GM18511 (cell line): ENCODE measurements around the gene MEX3D.

ENCODE experiments used
- ATAC-seq: cut with Tn5 transposase; IDR thresholded peaks from one replicate; pipeline ENCODE4 v1.9.1; 2021; ENCODE audit warnings: mild to moderate bottlenecking, moderate library complexity; ENCODE audit not compliant: unreplicated experiment

MEX3D gene

DNA sequence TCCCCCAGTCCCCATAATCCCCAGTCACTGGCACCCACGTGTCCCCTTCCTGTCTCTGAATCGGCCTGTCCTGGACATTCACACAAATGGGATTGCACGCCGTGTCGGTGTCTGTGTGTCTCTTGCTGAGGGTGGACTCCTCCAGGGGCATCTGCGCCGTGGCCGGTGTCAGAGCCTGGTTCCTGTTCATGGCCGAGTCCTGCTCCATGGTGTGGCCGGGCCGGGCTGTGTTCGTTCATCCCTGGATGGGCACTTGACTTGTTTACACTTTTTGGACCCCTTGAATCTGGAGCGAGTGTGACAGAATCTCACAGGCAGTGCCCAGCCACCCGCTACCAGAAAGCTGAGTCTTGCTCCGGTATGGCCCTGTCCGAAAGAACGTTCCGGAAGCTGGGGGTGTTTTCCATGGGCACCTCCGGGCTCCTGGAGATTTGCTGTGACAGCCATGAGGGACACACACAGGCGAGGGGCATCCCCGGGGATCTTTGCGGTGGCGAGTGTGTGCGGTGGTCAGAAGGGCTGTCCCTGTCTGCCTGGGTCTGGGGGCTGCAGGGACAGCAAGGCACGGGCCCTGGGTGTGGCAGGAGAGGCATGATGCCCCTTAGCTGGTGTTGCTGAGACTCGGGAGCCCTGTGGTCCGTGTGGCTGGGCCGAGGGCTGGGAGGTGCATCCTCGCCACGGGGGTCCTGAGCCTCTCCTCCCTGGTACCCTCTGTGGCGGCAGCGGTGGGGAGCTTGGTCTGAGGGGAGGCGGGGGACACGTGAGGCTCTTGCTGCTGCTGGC lies 6.4 kb upstream of the MEX3D start:
- no peak for ATAC-seq

DNA sequence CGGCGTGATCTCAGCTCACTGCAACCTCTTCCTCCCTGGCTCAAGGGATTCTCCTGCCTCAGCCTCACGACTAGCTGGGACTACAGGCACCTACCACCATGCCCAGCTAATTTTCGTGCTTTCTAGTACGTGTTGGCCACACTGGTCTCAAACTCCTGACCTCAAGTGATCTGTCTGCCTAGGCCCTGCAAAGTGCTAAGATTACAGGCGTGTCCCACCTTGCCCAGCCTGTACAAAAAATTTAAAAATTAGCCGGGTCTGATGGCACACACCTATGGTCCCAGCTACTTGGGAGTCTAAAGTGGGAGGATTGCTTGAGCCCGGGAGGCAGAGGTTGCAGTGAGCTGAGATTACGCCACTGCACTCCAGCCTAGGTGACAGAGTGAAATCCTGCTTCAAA lies 4.7 kb upstream of the MEX3D start:
- no peak for ATAC-seq

DNA sequence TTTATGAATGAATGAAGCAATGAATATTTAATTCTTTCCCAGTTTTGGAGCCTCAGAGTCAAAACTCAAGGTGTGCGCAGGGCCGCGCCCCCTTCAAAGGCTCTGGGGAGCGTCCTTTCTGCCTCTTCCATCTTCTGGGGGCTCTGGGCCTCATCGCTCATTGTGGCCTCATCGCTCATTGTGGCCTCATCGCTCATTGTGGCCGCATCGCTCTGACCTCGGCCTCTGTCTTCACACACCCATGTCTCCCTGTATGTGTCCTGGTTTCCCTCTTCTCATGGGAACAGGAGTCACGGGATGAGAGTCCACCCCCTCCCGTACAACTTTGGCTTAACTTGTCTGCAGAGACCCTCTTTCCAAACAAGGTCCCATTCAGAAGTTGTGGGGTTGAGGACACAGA lies 3.2 kb upstream of the MEX3D start:
- no peak for ATAC-seq

DNA sequence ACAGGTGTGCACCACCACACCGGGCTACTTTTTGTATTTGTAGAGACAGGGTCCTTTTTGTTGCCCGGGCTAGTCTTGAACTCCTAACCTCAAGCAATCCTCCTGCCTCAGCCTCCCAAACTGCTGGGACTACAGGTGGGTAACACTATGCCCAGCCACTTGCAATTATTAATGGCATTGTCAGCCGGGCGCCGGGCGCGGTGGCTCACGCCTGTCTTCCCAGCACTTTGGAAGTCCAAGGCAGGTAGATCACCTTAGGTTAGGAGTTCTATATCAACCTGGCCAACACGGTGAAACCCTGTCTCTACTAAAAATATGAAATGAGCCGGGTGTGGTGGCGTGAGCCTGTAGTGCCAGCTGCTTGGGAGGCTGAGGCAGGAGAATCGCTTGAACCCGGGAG lies 2.7 kb upstream of the MEX3D start:
- no peak for ATAC-seq

DNA sequence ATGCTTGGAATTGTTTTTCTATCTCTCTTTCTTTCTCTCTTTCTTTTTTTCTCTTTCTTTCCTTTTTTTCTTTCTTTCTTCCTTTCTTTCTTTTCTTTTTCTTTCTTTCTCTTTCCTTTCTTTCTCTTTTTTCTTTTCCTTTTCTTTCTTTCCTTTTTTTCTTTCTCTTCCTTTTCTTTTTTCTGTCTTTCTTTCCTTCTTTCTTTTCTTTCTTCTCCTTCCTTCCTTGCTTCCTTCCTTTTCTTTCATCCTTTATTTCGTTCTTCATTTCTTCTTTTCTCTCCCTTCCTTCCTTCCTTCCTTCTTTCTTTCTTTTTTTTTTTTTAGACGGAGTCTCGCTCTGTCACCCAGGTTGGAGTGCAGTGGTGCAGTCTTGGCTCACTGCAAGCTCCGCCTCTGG lies 1.9 kb upstream of the MEX3D start:
- no peak for ATAC-seq

DNA sequence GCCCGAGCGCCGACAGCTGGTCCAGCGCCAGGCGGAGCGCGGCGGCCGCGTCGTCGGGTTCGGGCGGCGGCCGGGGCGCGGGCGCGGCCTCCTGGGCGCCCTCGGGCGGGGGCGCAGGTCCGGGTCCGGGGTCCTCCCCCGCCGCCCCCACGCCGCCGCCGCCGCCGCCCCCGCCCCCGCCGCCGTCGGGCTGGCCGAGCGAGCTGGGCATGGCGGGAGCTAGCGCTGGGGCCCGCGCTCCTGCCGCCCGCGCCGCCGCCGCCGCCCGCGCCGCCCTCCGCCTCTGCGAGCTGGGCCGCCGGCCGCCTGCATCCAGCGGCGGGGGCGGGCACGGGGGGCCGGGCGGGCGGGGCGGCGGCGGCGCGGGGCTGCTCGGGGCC lies 287 bp downstream of the MEX3D start:
- ATAC-seq = no peak

DNA sequence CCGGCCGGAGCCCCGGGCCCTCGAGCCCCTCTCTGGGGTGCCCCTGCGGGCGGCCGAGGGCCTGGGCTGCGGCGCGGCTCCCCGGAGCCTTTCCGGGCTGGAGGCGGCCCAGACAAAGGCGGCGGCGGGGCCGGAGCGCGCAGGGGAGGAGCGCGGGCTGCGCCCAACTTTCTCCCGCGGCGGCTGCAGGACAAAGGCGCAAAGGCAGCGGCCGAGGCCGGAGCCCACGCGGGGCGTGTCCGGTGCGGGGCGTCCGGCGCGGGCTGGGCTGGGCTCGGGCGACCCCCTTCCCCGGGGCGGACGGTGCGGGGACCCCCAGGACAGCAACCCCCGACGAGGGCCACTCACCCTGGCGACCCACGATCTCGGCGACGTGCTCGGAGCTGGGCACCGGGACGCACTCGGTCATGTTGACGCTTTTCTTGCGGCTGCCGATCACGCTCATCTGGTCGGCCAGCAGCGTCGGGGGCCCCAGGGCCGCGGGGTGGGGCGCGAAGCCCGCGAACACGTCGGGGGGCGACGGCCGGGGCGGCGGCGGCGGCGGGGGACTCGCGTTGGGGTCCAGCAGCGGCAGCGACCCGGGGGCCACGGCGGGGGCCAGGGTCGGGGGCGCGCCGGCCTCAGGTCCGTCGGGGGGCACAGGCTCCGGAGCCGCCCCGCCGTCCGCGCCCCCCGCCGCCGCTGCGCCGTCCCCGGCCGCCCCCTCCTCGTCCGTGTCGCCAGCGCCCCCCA lies 843 bp downstream of the MEX3D start:
- ATAC-seq = no peak

DNA sequence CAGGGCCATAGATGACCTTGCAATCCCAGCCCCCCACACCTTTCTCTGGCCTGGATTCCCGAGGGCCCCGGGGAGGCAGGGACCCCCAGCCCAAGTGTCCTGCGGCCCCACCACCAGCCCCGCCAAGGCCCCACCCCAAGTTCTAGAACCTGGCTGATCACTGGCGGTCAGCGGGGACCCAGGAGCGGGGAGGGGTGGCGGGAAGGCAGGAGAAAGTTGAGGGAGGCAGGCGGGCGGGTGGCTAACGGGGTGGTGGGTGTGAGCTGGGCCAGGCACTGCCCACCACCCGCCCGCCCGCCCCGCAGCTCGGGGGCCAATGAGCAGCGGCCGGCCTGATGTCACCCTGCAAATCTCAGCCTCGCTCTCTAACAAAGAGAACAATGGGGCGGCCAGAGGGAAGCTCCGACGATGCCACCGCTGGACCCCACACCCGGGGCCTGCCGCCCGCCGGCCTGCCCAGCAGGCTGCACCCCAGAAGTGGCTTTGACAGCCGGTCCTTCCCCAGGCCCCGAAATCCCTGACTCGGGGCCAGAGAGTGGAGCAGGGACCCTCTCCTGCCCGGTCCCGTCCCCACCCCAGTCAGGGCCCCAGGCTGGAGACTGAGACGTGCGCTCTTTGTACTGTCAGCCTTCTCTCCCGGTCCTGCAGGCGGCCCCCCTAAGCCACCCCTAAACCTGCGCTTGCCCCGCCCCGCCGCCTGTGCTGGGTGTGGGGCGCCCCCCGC lies 1.6 kb downstream of the MEX3D start:
- ATAC-seq = no peak

DNA sequence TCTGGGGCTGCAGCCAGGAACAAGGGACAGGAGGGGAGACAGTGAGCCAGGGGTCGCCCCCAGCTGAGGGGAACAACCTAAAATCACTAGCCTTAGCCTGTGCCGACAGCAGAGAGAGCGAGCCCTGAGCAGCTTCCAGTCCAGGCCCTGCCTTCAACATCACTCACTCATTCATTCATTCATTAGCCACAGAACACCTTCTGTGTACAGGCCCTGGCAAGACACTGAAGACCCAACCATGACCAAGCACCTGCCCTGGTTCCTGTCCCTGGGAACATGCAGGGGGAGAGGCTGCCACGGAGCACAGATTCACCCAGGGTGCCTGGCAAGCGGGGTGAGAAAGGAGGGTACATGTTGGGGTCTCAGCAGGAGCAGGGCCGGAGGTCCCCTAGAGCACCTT lies 4.9 kb downstream of the MEX3D start:
- no peak for ATAC-seq

DNA sequence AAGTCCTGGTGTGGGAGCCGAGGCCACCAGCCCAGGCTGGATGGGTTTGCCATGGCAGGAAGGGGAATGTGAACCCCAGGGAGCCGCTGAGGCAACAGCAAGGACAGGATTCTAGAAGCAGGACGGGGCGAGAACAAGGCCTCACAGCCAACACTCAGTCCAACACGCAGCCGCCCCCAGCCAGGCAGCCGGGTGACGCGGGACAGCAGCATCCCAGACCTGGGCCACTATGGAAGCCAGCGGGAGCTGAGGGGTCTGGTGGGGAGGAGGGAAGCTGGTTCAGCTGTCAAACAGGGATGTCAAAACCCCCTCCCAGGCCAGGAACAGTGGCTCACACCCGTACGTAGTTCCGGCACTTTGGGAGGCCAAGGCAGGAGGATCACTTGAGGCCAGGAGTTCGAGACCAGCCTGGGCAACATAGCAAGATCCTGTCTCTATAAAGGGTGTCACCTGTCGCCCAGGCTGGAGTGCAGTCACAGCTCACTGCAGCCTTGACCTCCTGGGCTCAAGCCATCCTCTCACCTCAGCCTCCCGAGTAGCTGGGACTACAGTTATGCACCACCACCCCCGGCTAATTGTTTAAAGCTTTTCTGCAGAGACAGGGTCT lies 6.8 kb downstream of the MEX3D start:
- no peak for ATAC-seq

DNA sequence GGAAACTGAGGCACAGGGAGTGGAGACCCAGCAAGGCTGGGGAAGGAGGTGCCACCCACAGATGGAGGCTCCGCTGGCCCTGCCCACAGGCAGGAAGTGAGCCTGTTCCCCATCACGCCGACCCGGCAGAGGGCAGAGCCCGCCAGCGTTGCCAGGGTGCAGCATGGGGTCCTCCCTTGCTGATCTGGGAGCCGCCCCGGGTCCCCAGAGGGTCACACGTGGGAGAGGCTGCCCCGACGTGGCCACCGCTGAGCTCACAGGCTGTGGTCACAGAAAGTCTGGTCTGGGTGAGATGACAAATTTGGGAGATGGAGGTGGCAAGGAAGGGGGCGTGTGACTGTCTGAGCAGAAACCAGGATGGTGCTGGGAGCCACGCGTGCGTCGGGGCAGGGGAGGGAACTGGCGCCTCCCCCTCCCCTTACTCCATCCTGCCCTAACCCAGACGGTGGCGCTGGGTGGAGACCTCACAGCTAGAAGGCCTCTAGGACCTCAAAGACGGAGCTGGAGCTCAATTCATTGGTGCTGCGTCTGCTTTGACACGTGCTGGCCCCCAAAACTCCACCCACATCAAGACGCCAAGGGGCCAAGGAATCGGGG lies 7.7 kb downstream of the MEX3D start:
- no peak for ATAC-seq

DNA sequence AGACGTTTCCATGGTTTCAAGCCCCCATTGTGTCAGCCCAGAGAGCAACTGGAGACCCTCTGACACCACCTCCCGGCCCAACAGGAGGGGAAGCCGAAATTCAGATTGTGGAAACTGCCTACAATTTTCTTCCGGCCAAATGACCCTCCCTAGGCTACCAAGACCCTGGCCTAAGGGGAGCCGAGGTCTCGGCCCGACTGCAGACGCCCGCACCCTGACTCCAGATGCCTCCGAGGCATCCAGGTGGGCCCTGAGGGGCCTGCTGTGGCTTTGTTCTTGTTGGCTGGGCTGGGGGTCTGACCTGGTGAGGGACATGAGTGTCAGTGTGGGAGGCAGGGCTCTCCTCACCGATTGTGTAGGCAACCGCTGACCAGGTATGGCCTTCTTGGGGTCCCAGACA lies 9.6 kb downstream of the MEX3D start:
- no peak for ATAC-seq

DNA sequence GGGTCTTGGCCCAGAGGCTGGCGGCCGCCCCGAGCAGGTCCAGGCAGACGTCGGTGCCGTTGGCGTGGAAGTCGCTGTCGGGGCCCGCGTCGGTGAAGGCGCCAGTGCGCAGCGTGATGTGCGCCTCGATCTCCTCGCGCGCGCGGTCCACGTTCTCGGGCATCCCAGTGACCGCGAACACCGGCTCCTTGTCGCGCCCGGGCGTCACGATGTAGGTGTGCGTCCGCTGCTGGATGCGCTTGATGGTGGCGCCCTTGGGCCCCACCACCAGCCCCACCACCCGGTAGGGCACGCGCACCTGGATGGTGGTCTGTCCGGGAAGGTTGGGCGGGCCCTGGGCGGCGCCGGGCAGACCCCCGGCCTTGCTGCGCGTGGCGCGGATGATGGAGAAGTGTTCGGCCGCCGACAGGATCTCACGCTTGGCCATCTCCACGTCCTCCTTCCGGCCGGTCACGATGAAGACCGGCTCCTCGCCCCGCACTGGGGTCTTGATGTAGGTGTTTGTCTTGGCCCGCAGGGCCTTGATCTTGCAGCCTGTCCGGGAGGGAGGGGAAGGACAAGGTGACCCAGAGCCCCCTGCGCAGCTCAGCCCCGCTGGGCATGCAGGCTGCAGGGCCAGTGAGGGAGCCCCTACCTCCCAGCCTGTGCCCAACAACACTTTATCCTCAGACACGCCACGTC lies 11.6 kb downstream of the MEX3D start:
- no peak for ATAC-seq

DNA sequence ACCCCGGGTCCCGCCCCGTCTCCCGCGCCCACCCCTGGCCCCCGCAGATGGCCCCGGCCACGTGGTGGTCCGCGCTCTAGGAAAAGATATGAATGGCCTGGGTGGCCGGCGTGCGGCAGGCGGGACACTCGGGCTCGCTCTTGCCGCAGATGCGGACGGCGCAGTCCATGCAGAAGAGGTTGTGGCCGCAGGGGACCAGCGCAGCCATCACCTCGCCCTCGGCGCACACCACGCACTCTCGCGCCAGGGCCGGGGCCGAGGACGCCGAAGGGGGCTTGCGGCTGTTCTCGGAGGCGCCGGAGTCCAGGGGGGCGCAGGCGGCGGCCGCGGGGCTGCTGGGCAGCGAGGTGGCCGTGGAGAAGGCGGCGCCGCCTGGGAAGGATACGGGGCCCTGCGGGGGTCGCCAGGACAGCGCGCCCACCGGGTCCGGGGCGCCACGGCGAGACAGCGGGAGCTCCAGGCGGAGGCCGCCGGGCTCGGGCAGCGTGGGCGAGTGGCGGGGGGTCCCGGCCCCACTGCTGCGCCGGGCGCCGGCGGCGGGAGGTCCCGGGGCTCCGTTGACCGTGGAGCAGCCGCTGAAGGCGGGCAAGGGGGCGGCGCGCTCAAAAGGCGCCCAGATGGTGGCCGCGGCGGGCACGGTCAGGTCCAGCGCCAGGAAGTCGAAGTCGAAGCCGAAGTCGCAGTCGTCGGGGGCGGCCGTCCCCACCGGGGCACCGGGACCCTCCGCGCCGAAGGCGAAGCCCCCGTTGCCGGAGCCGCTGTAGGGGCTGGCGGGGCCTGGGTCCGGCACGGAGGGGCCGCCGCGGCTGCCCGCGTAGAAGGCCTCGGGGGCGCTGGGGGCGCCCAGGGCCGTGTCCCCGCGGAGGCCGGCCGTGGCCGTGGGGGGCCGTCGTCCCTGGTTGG lies 12.4 kb downstream of the MEX3D start:
- no peak for ATAC-seq

DNA sequence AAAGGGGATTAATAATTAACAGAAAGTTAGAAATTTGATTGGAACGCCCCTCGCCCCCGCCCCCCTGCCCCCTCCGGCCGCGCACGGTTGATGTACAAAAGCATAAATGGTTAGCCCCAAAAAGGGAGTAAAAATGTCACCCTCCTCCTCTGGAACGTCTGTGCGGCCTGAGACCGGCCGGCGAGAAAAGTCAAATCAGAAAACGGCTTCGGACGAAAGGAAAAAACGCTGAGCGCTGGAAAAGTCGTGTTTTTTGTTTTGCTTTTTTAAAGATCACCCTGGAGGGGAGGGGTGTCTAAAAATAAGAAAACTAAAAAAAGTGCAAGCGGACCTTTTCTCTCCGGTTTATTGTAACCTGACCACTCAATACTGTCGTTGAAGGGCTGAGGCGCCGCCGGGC lies 13.2 kb downstream of the MEX3D start:
- ATAC-seq = no peak

DNA sequence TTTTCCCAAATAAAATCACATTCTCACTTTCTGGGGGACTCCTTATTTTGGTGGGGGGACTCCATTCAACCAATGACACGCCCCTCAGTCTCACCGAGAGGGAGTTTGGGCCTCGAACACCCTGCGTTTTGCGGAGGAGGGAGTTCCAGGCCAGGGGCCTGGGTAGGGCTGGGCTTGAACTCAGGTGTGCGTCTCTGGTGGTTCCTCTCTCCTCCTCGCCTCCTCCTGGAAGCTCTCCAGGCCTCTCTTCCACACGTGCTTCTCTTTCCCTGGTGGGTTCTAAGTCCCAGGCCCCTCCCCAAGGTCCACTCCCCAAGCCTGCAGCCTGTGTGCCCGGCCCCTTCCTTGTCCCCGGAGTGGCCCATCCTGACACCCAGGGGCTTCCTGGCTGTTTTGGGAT lies 14.7 kb downstream of the MEX3D start:
- no peak for ATAC-seq

DNA sequence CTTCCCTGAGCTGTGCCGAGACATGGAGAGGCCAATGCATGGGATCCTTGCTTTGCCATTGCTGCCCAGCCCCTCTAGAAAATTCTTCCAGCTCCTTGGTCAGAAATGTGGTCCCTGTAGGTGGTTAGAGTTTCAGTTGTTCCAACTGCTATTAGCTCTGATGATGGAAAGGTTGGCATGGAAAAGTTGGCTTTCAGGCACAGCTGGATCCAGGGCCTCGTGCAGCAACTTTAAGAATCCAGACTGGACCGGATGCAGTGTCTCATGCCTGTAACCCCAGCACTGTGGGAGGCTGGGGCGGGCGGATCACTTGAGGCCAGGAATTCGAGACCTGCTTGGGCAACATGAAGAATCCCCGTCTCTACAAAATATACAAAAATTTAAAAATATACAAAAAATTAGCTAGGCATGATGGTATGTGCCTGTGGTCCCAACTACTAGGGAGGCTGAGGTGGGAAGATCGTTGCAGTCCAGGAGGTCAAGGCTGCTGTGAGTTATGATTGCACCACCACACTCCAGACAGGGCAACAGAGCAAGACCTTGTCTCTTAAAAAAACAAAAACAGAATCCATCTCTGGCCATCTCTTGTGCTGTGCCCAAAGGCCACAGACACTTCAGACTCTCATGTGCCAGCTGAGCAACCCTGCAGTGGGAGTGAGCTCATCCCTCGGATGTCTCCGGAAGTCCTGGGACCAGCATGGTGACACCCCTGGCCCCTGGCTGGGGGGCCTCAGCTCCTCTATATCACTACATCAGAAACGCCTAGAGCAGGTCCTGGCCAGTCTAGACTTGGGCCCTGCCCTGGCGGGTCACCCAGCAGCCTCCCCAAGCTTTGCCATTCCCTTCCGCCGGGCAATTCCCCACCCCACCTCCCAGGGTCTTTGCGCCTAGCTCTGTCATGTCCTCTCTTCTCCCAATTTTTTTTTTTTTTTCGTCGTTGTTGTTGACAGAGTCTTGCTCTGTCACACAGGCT lies 16.8 kb downstream of the MEX3D start:
- no peak for ATAC-seq

DNA sequence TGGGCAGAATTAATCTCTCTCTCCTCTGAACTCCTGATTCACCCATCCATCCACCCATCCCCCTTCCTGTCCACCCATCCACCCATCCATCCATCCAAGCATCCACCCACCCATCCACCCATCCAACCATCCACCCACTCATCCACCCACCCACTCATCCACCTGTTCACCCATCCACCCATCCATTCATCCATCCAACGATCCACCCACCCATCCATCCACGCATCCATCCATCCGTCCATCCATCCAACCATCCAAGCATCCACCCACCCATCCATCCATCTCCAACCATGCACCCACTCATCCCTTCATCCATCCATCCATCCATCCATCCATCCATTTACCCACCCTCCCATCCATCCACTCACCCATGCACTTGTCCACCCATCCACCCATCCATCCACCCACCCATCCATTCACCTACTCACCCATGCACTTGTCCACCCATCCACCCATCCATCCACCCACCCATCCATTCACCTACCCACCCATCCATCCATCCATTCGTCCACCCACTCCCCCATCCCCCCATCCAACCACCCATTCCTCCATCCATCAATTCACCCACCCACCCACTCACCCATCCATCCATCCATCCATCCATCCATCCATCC lies 18.7 kb downstream of the MEX3D start:
- ATAC-seq = no peak
